Panc1 (cell line): ENCODE results near the gene NTM.

ENCODE experiments used
- CTCF ChIP-seq: fragments of 450-650 bp; IDR thresholded peaks from 2 replicates; pipeline ENCODE4 v1.5.1; 2017; ENCODE audit warnings: mild to moderate bottlenecking
- POLR2AphosphoS5 ChIP-seq: IDR thresholded peaks from 2 replicates; pipeline ENCODE4 v1.6.1; 2012; ENCODE audit warnings: mild to moderate bottlenecking, low read depth, low read length, moderate library complexity
- REST ChIP-seq, 2 experiments: IDR thresholded peaks; 2 replicates each; pipeline ENCODE4 v1.6.1; 2011 to 2012; ENCODE audit warnings: low read depth in 2 of 2, control low read depth in 1 of 2, low read length in 1 of 2, mild to moderate bottlenecking in 1 of 2, moderate library complexity in 1 of 2; ENCODE audit not compliant: insufficient read depth in 1 of 2
- SIN3A ChIP-seq: IDR thresholded peaks from 2 replicates; pipeline ENCODE4 v1.6.1; 2012; ENCODE audit warnings: low read depth, mild to moderate bottlenecking, low read length, moderate library complexity, borderline replicate concordance; ENCODE audit not compliant: insufficient read depth
- TCF7L2 ChIP-seq: IDR thresholded peaks from 2 replicates; pipeline ENCODE4 v1.6.1; 2011; ENCODE audit warnings: mild to moderate bottlenecking, low read depth, low read length, inconsistent platforms

GRCh38 chr11:131457163-131457562, 86.7 kb downstream of the NTM start:
- TF ChIP-seq CTCF (no peak), POLR2AphosphoS5 (no peak), SIN3A (no peak), REST (IDR thresholded peaks at IDR 0.05; ENCODE audit: insufficient read depth in 1 of 2, low read depth in 2 of 2, low read length in 1 of 2) (no peak), TCF7L2 (no peak)
